HepG2 (cell line): ENCODE data around the gene C16orf90. TPM values are rescaled to one million over a fixed set of nuclear protein-coding genes. Genes with fewer than 3 reads are reported as not detected.

Experiments used
- DRAP1 ChIP-seq: IDR thresholded peaks from 2 replicates; pipeline ENCODE4 v1.6.1; 2016; ENCODE audit warnings: missing genetic modification reagents, missing compliant biosample characterization
- EED ChIP-seq: sonication (generic); formaldehyde crosslinking; IDR thresholded peaks from 2 replicates; pipeline ENCODE4 v1.5.0; 2020; ENCODE audit warnings: mild to moderate bottlenecking, missing genetic modification reagents
- ELF3 ChIP-seq: IDR thresholded peaks from 2 replicates; pipeline ENCODE4 v1.6.1; 2016; ENCODE audit warnings: missing genetic modification reagents, missing compliant biosample characterization
- FIP1L1 ChIP-seq: fragments of 200-400 bp; formaldehyde crosslinking; IDR thresholded peaks from 2 replicates; pipeline ENCODE4 v1.6.1; 2018; ENCODE audit warnings: low read depth, mild to moderate bottlenecking, low read length, moderate library complexity, borderline replicate concordance; ENCODE audit not compliant: insufficient read depth
- HOMEZ ChIP-seq: IDR thresholded peaks from 2 replicates; pipeline ENCODE4 v1.6.1; 2016; ENCODE audit warnings: low read depth
- IRX3 ChIP-seq: sonication (generic); formaldehyde crosslinking; IDR thresholded peaks from 2 replicates; pipeline ENCODE4 v1.8.1; 2023; ENCODE audit warnings: mild to moderate bottlenecking, low read depth, missing genetic modification reagents, borderline replicate concordance
- KLF15 ChIP-seq: sonication (generic); formaldehyde crosslinking; IDR thresholded peaks from 2 replicates; pipeline ENCODE4 v1.8.1; 2023; ENCODE audit warnings: borderline replicate concordance, mild to moderate bottlenecking, inconsistent platforms, missing genetic modification reagents, mixed read lengths
- MXI1 ChIP-seq: IDR thresholded peaks from 3 replicates; pipeline ENCODE4 v1.6.1; 2012; ENCODE audit warnings: low read depth, low read length, inconsistent platforms, borderline replicate concordance
- POLR2A ChIP-seq, 2 experiments: IDR thresholded peaks; 2 replicates each; pipeline ENCODE4 v1.6.1; 2011; ENCODE audit warnings: low read depth in 2 of 2, low read length in 2 of 2, mild to moderate bottlenecking in 1 of 2, moderate library complexity in 1 of 2; ENCODE audit not compliant: insufficient read depth in 1 of 2
- RBM39 ChIP-seq: fragments of 200-400 bp; formaldehyde crosslinking; IDR thresholded peaks from one replicate; pipeline ENCODE4 v1.6.1; 2018; ENCODE audit warnings: antibody characterized with exemption, mild to moderate bottlenecking, low read depth, low read length; ENCODE audit not compliant: poor library complexity, severe bottlenecking
- SMAD3 ChIP-seq: sonication (generic); formaldehyde crosslinking; IDR thresholded peaks from 2 replicates; pipeline ENCODE4 v1.4.0; 2020; ENCODE audit warnings: missing genetic modification reagents
- SNRNP70 ChIP-seq: fragments of 200-400 bp; formaldehyde crosslinking; IDR thresholded peaks from 2 replicates; pipeline ENCODE4 v1.6.1; 2017; ENCODE audit warnings: mild to moderate bottlenecking, low read depth, low read length, moderate library complexity
- SOX5 ChIP-seq: IDR thresholded peaks from 2 replicates; pipeline ENCODE4 v1.6.1; 2016; ENCODE audit warnings: borderline replicate concordance
- SP2 ChIP-seq: sonication (generic); formaldehyde crosslinking; IDR thresholded peaks from 2 replicates; pipeline ENCODE4 v1.5.1; 2020; ENCODE audit warnings: mild to moderate bottlenecking, missing genetic modification reagents
- YEATS4 ChIP-seq: sonication (generic); formaldehyde crosslinking; IDR thresholded peaks from 2 replicates; pipeline ENCODE4 v1.4.0; 2020; ENCODE audit warnings: missing genetic modification reagents, borderline replicate concordance
- ZBTB2 ChIP-seq: sonication (generic); formaldehyde crosslinking; IDR thresholded peaks from 2 replicates; pipeline ENCODE4 v1.8.0; 2022; ENCODE audit warnings: low read depth, missing genetic modification reagents
- ZBTB37 ChIP-seq: sonication (generic); formaldehyde crosslinking; IDR thresholded peaks from 2 replicates; pipeline ENCODE4 v1.4.0; 2020; ENCODE audit warnings: mild to moderate bottlenecking, missing genetic modification reagents
- ZBTB7A ChIP-seq: sonication (generic); formaldehyde crosslinking; IDR thresholded peaks from 2 replicates; pipeline ENCODE4 v1.8.0; 2022; ENCODE audit warnings: mild to moderate bottlenecking, missing genetic modification reagents
- ZFP91 ChIP-seq: sonication (generic); formaldehyde crosslinking; IDR thresholded peaks from 2 replicates; pipeline ENCODE4 v1.9.0; 2022; ENCODE audit warnings: missing genetic modification reagents, mild to moderate bottlenecking, borderline replicate concordance
- ZGPAT ChIP-seq: IDR thresholded peaks from 2 replicates; pipeline ENCODE4 v1.6.1; 2016; ENCODE audit warnings: mild to moderate bottlenecking
- ZNF737 ChIP-seq: sonication (generic); formaldehyde crosslinking; IDR thresholded peaks from 2 replicates; pipeline ENCODE4 v1.5.0; 2020; ENCODE audit warnings: missing genetic modification reagents, mild to moderate bottlenecking, borderline replicate concordance
- ZNF747 ChIP-seq: sonication (generic); formaldehyde crosslinking; IDR thresholded peaks from 2 replicates; pipeline ENCODE4 v1.8.1; 2023; ENCODE audit warnings: missing genetic modification reagents, mild to moderate bottlenecking, borderline replicate concordance
- polyA plus RNA-seq, 8 experiments: library from polyadenylated mRNA; depleted of rRNA in 3 of 8; stranded (reverse) in 7 of 8; unstranded in 1 of 8; fragments of >200 nt; fragmentation: Illumina TruSeq in 4 of 8; extraction: Trizol in 4 of 8; gene quantifications; 2 replicates each; pipeline versions ENCODE4 v1.2.1 to v1.2.3, GENCODE V29; 2011 to 2016; ENCODE audit warnings: low read depth in 4 of 8, missing spikeins in 1 of 8, mixed read lengths in 1 of 8; ENCODE audit not compliant: insufficient read depth in 1 of 8
- total RNA-seq, 5 experiments: library from RNA; depleted of rRNA; stranded (reverse); fragments of >200 nt; fragmentation: Illumina TruSeq; extraction: Trizol; gene quantifications; 2 replicates each; pipeline ENCODE4 v1.2.3, GENCODE V29; 2016; ENCODE audit warnings: low read depth in 1 of 5

The C16orf90 gene
- total and polyA plus RNA-seq, 2 of the 13 experiments (the other 11 are each of a cell fraction or from before 2014, with no cell fraction given), result not detected

GRCh38 chr16:3458852-3459361 is 36.4 kb downstream of the C16orf90 start (continued):
- no peak; the same call in 1 of the 2 replicates for TF ChIP-seq ZNF737 (CRISPR knock-in tag)
- no peak for TF ChIP-seq SMAD3 (CRISPR knock-in tag)
- TF ChIP-seq FIP1L1, result no peak
- no peak for TF ChIP-seq EED (CRISPR knock-in tag)
- peak; percentile 85 to 96 for TF ChIP-seq POLR2A (IDR thresholded peaks at IDR 0.05; ENCODE audit: insufficient read depth in 1 of 2, low read depth in 2 of 2, low read length in 2 of 2)
- TF ChIP-seq ZBTB7A (CRISPR knock-in tag), result no peak
- TF ChIP-seq ZGPAT (CRISPR knock-in tag), result no peak; the same call in 1 of the 2 replicates
- no peak for TF ChIP-seq ZFP91 (CRISPR knock-in tag)
- peak; percentile 67; the same call in 1 of the 2 replicates for TF ChIP-seq YEATS4 (CRISPR knock-in tag)
- peak; percentile 16; the same call in 1 of the 2 replicates for TF ChIP-seq ZNF747 (CRISPR knock-in tag)
- peak; percentile 92 for TF ChIP-seq ZBTB37 (CRISPR knock-in tag)
- TF ChIP-seq ZBTB2 (CRISPR knock-in tag), result peak; percentile 29; the same call in 1 of the 2 replicates
- TF ChIP-seq SOX5 (CRISPR knock-in tag), result peak; percentile 54; the same call in 1 of the 2 replicates
- TF ChIP-seq SNRNP70, result no peak
- TF ChIP-seq ELF3 (CRISPR knock-in tag), result peak; percentile 33; the same call in 1 of the 2 replicates
- TF ChIP-seq RBM39, result no peak
- TF ChIP-seq MXI1, result peak; percentile 68; the same call in 1 of the 3 replicates
- no peak; the same call in 1 of the 2 replicates for TF ChIP-seq HOMEZ (CRISPR knock-in tag)
- TF ChIP-seq IRX3 (CRISPR knock-in tag), result no peak
- no peak for TF ChIP-seq SP2 (CRISPR knock-in tag)
- TF ChIP-seq KLF15, result no peak
- TF ChIP-seq DRAP1 (CRISPR knock-in tag), result peak; percentile 92
